HepG2 (cell line): ENCODE measurements around the gene COL2A1. TPM values are rescaled to one million over a fixed set of nuclear protein-coding genes. Genes with fewer than 3 reads are reported as not detected.
A peak's percentile ranks its signal among the peaks of the same experiment; 100 is the strongest.

Source experiments
- ARNT ChIP-seq: fragments of 450-650 bp; IDR thresholded peaks from 2 replicates; pipeline ENCODE4 v1.6.1; 2017
- ATRX ChIP-seq: sonication (generic); formaldehyde crosslinking; IDR thresholded peaks from 2 replicates; pipeline ENCODE4 v1.4.0; 2020; ENCODE audit warnings: missing genetic modification reagents, borderline replicate concordance
- GTF3A ChIP-seq: sonication (generic); formaldehyde crosslinking; conservative IDR thresholded peaks from 2 replicates; pipeline ENCODE4 v1.4.0; 2020; ENCODE audit warnings: mild to moderate bottlenecking, missing genetic modification reagents
- HES4 ChIP-seq: sonication (generic); formaldehyde crosslinking; IDR thresholded peaks from 2 replicates; pipeline ENCODE4 v1.9.0; 2021; ENCODE audit warnings: mild to moderate bottlenecking, missing genetic modification reagents, borderline replicate concordance
- HMG20B ChIP-seq: conservative IDR thresholded peaks from 2 replicates; pipeline ENCODE4 v1.6.1; 2016; ENCODE audit warnings: missing genetic modification reagents, missing compliant biosample characterization
- KDM3A ChIP-seq: IDR thresholded peaks from 2 replicates; pipeline ENCODE4 v1.6.1; 2018; ENCODE audit warnings: low read depth, missing compliant biosample characterization
- MAZ ChIP-seq, 2 experiments: sonication (generic) in 1 of 2; formaldehyde crosslinking in 1 of 2; IDR thresholded peaks; 2 replicates each; pipeline versions ENCODE4 v1.5.0 to v1.6.1; 2012 to 2020; ENCODE audit warnings: low read depth in 2 of 2, mild to moderate bottlenecking in 2 of 2, borderline replicate concordance in 1 of 2, improper control_type of control experiment in 1 of 2, low read length in 1 of 2, missing genetic modification reagents in 1 of 2, moderate library complexity in 1 of 2
- MBNL3 ChIP-seq: fragments of 250-450 bp; sonication (Bioruptor Pico); conservative IDR thresholded peaks from 2 replicates; pipeline ENCODE4 v1.8.0; 2022; ENCODE audit warnings: mild to moderate bottlenecking, inconsistent platforms
- REXO4 ChIP-seq: sonication (generic); formaldehyde crosslinking; IDR thresholded peaks from 2 replicates; pipeline ENCODE4 v1.8.0; 2022; ENCODE audit warnings: missing genetic modification reagents, mild to moderate bottlenecking, borderline replicate concordance
- RNF2 ChIP-seq: fragments of 450-650 bp; conservative IDR thresholded peaks from 2 replicates; pipeline ENCODE4 v1.6.1; 2016; ENCODE audit warnings: low read depth
- SRSF4 ChIP-seq: fragments of 200-400 bp; formaldehyde crosslinking; IDR thresholded peaks from one replicate; pipeline ENCODE4 v1.6.1; 2018; ENCODE audit warnings: mild to moderate bottlenecking, low read depth, low read length, moderate library complexity; ENCODE audit not compliant: poor library complexity, severe bottlenecking
- TCF7L2 ChIP-seq: IDR thresholded peaks from 2 replicates; pipeline ENCODE4 v1.6.1; 2011; ENCODE audit warnings: mild to moderate bottlenecking, low read depth, low read length, moderate library complexity
- TOPORS ChIP-seq: sonication (generic); formaldehyde crosslinking; IDR thresholded peaks from 2 replicates; pipeline ENCODE4 v1.8.0; 2023; ENCODE audit warnings: mild to moderate bottlenecking, missing genetic modification reagents
- ZNF24 ChIP-seq: fragments of 450-650 bp; IDR thresholded peaks from 2 replicates; pipeline ENCODE4 v1.6.1; 2017; ENCODE audit warnings: antibody characterized with exemption, mild to moderate bottlenecking
- ZNF547 ChIP-seq: sonication (generic); formaldehyde crosslinking; IDR thresholded peaks from 2 replicates; pipeline ENCODE4 v1.5.1; 2020; ENCODE audit warnings: mild to moderate bottlenecking, missing genetic modification reagents
- ZNF720 ChIP-seq: sonication (generic); formaldehyde crosslinking; IDR thresholded peaks from 2 replicates; pipeline ENCODE4 v1.4.0; 2020; ENCODE audit warnings: missing genetic modification reagents
- polyA plus RNA-seq, 8 experiments: library from polyadenylated mRNA; depleted of rRNA in 3 of 8; stranded (reverse) in 7 of 8; unstranded in 1 of 8; fragments of >200 nt; fragmentation: Illumina TruSeq in 4 of 8; extraction: Trizol in 4 of 8; gene quantifications; 2 replicates each; pipeline versions ENCODE4 v1.2.1 to v1.2.3, GENCODE V29; 2011 to 2016; ENCODE audit warnings: low read depth in 4 of 8, missing spikeins in 1 of 8, mixed read lengths in 1 of 8; ENCODE audit not compliant: insufficient read depth in 1 of 8
- total RNA-seq, 5 experiments: library from RNA; depleted of rRNA; stranded (reverse); fragments of >200 nt; fragmentation: Illumina TruSeq; extraction: Trizol; gene quantifications; 2 replicates each; pipeline ENCODE4 v1.2.3, GENCODE V29; 2016; ENCODE audit warnings: low read depth in 1 of 5
- TF ChIP-seq, protein P1 (sequence below): sonication (generic); formaldehyde crosslinking; IDR thresholded peaks from 2 replicates; pipeline ENCODE4 v1.9.0; 2021; ENCODE audit warnings: missing genetic modification reagents, borderline replicate concordance
- TF ChIP-seq, protein P2 (sequence below): IDR thresholded peaks from 2 replicates; pipeline ENCODE4 v1.6.1; 2018; ENCODE audit warnings: missing genetic modification reagents
- TF ChIP-seq, protein P3 (sequence below): sonication (generic); formaldehyde crosslinking; IDR thresholded peaks from 2 replicates; pipeline ENCODE4 v1.5.1; 2020; ENCODE audit warnings: missing genetic modification reagents, mild to moderate bottlenecking, borderline replicate concordance
- TF ChIP-seq, protein P4 (sequence below): sonication (generic); formaldehyde crosslinking; IDR thresholded peaks from 2 replicates; pipeline ENCODE4 v1.8.1; 2023; ENCODE audit warnings: mild to moderate bottlenecking, moderate library complexity, missing genetic modification reagents
- TF ChIP-seq, protein P5 (sequence below): sonication (generic); formaldehyde crosslinking; IDR thresholded peaks from 2 replicates; pipeline ENCODE4 v1.4.0; 2020; ENCODE audit warnings: missing genetic modification reagents, mild to moderate bottlenecking, borderline replicate concordance

COL2A1 gene
- total and polyA plus RNA-seq, 2 of the 13 experiments (the other 11 are each of a cell fraction or from before 2014, with no cell fraction given) = 7.4 to 38.3 TPM

DNA sequence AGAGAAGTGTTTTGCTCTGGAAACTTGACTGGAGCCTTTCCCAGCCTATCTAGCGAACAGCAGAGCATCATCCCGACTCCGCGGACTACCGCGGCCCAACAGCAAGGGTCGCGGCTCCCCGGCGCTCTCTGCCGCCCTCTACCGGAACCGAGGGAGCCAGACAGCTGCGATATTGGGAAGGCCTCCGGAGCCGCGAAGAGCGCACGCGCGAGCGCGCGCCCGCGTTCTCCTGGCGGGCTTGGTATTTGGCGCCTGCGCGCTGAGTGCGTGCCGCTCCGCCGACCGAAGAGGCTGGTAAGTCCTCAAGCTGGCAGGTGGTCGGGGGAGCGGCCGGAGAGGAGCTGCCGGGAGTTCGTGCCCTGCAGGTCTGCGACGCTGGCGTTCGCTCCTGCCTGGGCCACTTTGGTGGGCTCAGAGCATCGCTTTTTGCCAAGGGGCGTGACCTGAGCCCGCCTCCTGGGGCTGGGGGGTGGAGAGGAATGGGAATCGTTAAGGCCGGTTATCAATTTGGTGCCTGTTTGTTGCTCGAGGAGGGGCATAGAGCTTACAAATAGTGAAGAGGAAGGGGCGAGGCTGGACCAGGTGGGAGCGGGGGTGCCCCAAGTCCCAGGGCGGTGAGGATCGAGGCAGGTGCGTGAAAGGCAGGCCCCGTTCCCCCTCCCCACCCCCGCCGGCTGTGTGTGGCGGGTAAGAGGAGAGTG lies 40.8 kb downstream of the COL2A1 start, which contains the start of gene TMEM106C (continued):
- TF ChIP-seq, protein P1, sequence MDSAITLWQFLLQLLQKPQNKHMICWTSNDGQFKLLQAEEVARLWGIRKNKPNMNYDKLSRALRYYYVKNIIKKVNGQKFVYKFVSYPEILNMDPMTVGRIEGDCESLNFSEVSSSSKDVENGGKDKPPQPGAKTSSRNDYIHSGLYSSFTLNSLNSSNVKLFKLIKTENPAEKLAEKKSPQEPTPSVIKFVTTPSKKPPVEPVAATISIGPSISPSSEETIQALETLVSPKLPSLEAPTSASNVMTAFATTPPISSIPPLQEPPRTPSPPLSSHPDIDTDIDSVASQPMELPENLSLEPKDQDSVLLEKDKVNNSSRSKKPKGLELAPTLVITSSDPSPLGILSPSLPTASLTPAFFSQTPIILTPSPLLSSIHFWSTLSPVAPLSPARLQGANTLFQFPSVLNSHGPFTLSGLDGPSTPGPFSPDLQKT = no peak
- TF ChIP-seq ARNT = no peak
- TF ChIP-seq ZNF720 (CRISPR knock-in tag) = no peak
- TF ChIP-seq MAZ (IDR thresholded peaks at IDR 0.05; ENCODE audit: borderline replicate concordance, low read depth, low read length) = no peak
- TF ChIP-seq MAZ (CRISPR knock-in tag; IDR thresholded peaks at IDR 0.05; ENCODE audit: low read depth) = peak; percentile 80
- no peak for TF ChIP-seq HMG20B (CRISPR knock-in tag)
- no peak for TF ChIP-seq REXO4 (CRISPR knock-in tag)
- no peak for TF ChIP-seq SRSF4
- TF ChIP-seq, protein P2, sequence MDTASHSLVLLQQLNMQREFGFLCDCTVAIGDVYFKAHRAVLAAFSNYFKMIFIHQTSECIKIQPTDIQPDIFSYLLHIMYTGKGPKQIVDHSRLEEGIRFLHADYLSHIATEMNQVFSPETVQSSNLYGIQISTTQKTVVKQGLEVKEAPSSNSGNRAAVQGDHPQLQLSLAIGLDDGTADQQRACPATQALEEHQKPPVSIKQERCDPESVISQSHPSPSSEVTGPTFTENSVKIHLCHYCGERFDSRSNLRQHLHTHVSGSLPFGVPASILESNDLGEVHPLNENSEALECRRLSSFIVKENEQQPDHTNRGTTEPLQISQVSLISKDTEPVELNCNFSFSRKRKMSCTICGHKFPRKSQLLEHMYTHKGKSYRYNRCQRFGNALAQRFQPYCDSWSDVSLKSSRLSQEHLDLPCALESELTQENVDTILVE (CRISPR knock-in tag) = no peak
- TF ChIP-seq ZNF24 = no peak
- TF ChIP-seq MBNL3 (CRISPR knock-in tag) = no peak
- TF ChIP-seq, protein P3, sequence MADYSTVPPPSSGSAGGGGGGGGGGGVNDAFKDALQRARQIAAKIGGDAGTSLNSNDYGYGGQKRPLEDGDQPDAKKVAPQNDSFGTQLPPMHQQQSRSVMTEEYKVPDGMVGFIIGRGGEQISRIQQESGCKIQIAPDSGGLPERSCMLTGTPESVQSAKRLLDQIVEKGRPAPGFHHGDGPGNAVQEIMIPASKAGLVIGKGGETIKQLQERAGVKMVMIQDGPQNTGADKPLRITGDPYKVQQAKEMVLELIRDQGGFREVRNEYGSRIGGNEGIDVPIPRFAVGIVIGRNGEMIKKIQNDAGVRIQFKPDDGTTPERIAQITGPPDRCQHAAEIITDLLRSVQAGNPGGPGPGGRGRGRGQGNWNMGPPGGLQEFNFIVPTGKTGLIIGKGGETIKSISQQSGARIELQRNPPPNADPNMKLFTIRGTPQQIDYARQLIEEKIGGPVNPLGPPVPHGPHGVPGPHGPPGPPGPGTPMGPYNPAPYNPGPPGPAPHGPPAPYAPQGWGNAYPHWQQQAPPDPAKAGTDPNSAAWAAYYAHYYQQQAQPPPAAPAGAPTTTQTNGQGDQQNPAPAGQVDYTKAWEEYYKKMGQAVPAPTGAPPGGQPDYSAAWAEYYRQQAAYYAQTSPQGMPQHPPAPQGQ (CRISPR knock-in tag) = no peak
- TF ChIP-seq, protein P4, sequence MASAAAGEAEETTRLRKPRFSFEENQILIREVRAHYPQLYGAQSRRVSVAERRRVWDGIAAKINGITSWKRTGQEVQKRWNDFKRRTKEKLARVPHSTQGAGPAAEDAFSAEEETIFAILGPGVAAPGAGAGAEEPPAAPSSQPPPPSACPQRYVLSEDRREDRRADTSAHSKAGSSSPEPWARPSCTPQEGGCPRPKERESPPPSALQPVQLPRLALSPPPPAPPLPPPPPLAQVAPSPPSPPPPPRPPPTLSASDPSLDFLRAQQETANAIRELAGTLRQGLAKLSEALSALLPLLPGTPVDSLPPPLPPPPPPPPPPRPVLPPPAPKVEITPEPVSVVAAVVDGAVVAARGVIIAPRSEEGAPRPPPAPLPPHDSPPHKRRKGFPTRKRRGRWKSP = peak; percentile 37; the same call in 1 of the 2 replicates
- TF ChIP-seq RNF2 = peak; percentile 93
- TF ChIP-seq HES4 (CRISPR knock-in tag) = peak; percentile 86; the same call in 1 of the 2 replicates
- no peak for TF ChIP-seq ATRX (CRISPR knock-in tag)
- TF ChIP-seq, protein P5, sequence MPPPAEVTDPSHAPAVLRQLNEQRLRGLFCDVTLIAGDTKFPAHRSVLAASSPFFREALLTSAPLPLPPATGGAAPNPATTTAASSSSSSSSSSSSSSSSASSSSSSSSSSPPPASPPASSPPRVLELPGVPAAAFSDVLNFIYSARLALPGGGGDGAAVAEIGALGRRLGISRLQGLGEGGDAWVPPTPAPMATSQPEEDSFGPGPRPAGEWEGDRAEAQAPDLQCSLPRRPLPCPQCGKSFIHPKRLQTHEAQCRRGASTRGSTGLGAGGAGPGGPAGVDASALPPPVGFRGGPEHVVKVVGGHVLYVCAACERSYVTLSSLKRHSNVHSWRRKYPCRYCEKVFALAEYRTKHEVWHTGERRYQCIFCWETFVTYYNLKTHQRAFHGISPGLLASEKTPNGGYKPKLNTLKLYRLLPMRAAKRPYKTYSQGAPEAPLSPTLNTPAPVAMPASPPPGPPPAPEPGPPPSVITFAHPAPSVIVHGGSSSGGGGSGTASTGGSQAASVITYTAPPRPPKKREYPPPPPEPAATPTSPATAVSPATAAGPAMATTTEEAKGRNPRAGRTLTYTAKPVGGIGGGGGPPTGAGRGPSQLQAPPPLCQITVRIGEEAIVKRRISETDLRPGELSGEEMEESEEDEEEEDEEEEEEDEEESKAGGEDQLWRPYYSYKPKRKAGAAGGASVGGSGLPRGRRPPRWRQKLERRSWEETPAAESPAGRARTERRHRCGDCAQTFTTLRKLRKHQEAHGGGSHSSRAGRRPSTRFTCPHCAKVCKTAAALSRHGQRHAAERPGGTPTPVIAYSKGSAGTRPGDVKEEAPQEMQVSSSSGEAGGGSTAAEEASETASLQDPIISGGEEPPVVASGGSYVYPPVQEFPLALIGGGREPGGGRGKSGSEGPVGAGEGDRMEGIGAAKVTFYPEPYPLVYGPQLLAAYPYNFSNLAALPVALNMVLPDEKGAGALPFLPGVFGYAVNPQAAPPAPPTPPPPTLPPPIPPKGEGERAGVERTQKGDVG (CRISPR knock-in tag) = no peak
- TF ChIP-seq TOPORS (CRISPR knock-in tag) = no peak
- TF ChIP-seq ZNF547 (CRISPR knock-in tag) = peak; percentile 95
- peak; percentile 80; the same call in 1 of the 2 replicates for TF ChIP-seq KDM3A (CRISPR knock-in tag)
- TF ChIP-seq GTF3A (CRISPR knock-in tag) = no peak
- no peak for TF ChIP-seq TCF7L2
